Measurements from ENCODE around the gene SORBS2. TPM values are rescaled to one million over a fixed set of nuclear protein-coding genes. Genes with fewer than 3 reads are reported as not detected.

SORBS2 gene
- total and polyA plus RNA-seq, 2 of the 4 experiments (the other 2 are of a cell fraction) = 0.18 TPM; not detected in 1

- no peak overlapping the region for H2AFZ ChIP-seq (replicated peaks; ENCODE audit: low read length, poor library complexity)
- no peak overlapping the region for H3K18ac ChIP-seq (ENCODE audit: low read depth, low read length)
- no peak overlapping the region for H3K27ac ChIP-seq (ENCODE audit: insufficient read depth, low read length)
- in situ Hi-C loops (cut with MboI; ENCODE audit: low sequenced_read_pairs) = no loop called here
- no peaks in the 10 kb centered on the region for H3K36me3 ChIP-seq (ENCODE audit: control insufficient read depth, insufficient read depth, low read length)
- no peak overlapping the region for H2AK9ac ChIP-seq (replicated peaks; ENCODE audit: low read depth, low read length, poor library complexity)
- WGBS, 2 experiments (ENCODE audit: extremely low coverage in 2 of 2, insufficient read length in 1 of 2) = 83% methylated on average over 2 of the region's 5 CpGs; no CpG with 5 or more reads in 1 of the 2 experiments
- no peaks in the 10 kb centered on the region for H4K20me1 ChIP-seq (ENCODE audit: insufficient read depth, low read length)
- no peak overlapping the region for H3K23ac ChIP-seq (ENCODE audit: low read depth, low read length)
- dilution Hi-C loops (cut with HindIII; ENCODE audit: low sequenced_read_pairs, unreplicated experiment) = no loop called here
- ChIA-PET POLR2A (ENCODE audit: unreplicated experiment) (no interaction called here), CTCF (no interaction called here)
- H3K9me1 ChIP-seq (ENCODE audit: insufficient read depth, low read length) = no peaks in the 10 kb centered on the region
- H2BK15ac ChIP-seq (ENCODE audit: low read depth, low read length) = no peak overlapping the region
- peaks cover 4% of the 10 kb centered on the region for H3K4me1 ChIP-seq (ENCODE audit: control insufficient read depth, insufficient read depth, low read length)
- H4K91ac ChIP-seq (ENCODE audit: insufficient read depth, low read depth, low read length) = no peak overlapping the region
- no peak for TF ChIP-seq CEBPB (IDR thresholded peaks at IDR 0.05; ENCODE audit: low read depth, low read length)
- no peak for TF ChIP-seq NFE2L2 (IDR thresholded peaks at IDR 0.05; ENCODE audit: low read depth, low read length)
- no peak for TF ChIP-seq CHD1 (IDR thresholded peaks at IDR 0.05; ENCODE audit: low read depth, low read length)
- no peak overlapping the region for H3K14ac ChIP-seq (replicated peaks; ENCODE audit: low read depth, low read length)
- H3K4me3 ChIP-seq (ENCODE audit: insufficient read depth, low read depth, low read length) = no peak overlapping the region
- H2BK20ac ChIP-seq (ENCODE audit: low read depth, low read length) = no peak overlapping the region
- H4K5ac ChIP-seq (ENCODE audit: low read depth, low read length) = no peak overlapping the region
- intact Hi-C loops (cut with micrococcal nuclease) = no loop called here
- H2AK5ac ChIP-seq (ENCODE audit: low read depth, low read length) = no peak overlapping the region
- H3K56ac ChIP-seq (ENCODE audit: extremely low read depth, insufficient read depth, low read length) = no peak overlapping the region
- BruUV-seq (replicated peaks) = no TSS peak
- H4K8ac ChIP-seq (ENCODE audit: low read depth in 2 of 2, low read length in 2 of 2) = no peak overlapping the region
- no peak overlapping the region for H2BK120ac ChIP-seq (ENCODE audit: low read depth, low read length)
- no peak overlapping the region for H3K4ac ChIP-seq (ENCODE audit: low read depth, low read length)
- H2BK5ac ChIP-seq (ENCODE audit: low read depth, low read length, poor library complexity, severe bottlenecking) = no peak overlapping the region
- H3K9me3 ChIP-seq (ENCODE audit: control insufficient read depth, insufficient read depth, low read length) = peaks cover 4% of the 10 kb centered on the region
- H3K4me2 ChIP-seq (ENCODE audit: low read depth, low read length) = no peak overlapping the region
- ATAC-seq (ENCODE audit: low read depth) = no peak
- DNase-seq = no peak
- no peaks in the 10 kb centered on the region for H3K27me3 ChIP-seq (ENCODE audit: control insufficient read depth, insufficient read depth, low read length)
- H3K9ac ChIP-seq (ENCODE audit: low read depth, low read length) = no peak overlapping the region
- H3K79me1 ChIP-seq (ENCODE audit: low read depth in 1 of 2, low read length in 2 of 2) = no peaks in the 10 kb centered on the region
These were observed 34.6 kb upstream of the SORBS2 start for GRCh38 chr4:185846505-185847150.

All from IMR-90 (cell line).